OCI-LY3 (cell line): ENCODE data around the gene PET100.

ENCODE experiments used
- H2AFZ ChIP-seq: fragments of 200-600, 300-600 bp; shearing (Covaris generic); 2 replicates; pipeline ENCODE4 v1.6.0; 2014; ENCODE audit warnings: antibody characterized with exemption, low read depth, low read length
- H3K27ac ChIP-seq: fragments of 200-600, 300-600 bp; sonication (generic); 2 replicates; pipeline ENCODE4 v1.5.1; 2014; ENCODE audit warnings: mild to moderate bottlenecking, low read length, moderate library complexity, mixed read lengths
- H3K27me3 ChIP-seq: fragments of 200-600, 300-600 bp; sonication (generic); 2 replicates; pipeline ENCODE4 v1.6.1; 2014; ENCODE audit warnings: low read depth, low read length, mixed read lengths
- H3K36me3 ChIP-seq: fragments of 200-600, 300-600 bp; sonication (generic); replicated peaks from 2 replicates; pipeline ENCODE3; 2014; ENCODE audit warnings: low read depth, low read length, mixed read lengths
- H3K4me1 ChIP-seq: fragments of 300-600, 200-600 bp; sonication (generic); 2 replicates; pipeline ENCODE4 v1.6.1; 2014; ENCODE audit warnings: low read length, mixed read lengths
- H3K4me2 ChIP-seq: fragments of 200-600, 300-600 bp; sonication (generic); 2 replicates; pipeline ENCODE4 v1.6.1; 2014; ENCODE audit warnings: low read length, mixed read lengths
- H3K4me3 ChIP-seq: fragments of 300-600, 200-600 bp; sonication (generic); 2 replicates; pipeline ENCODE4 v1.5.1; 2014; ENCODE audit warnings: antibody characterized with exemption, mild to moderate bottlenecking, low read length, moderate library complexity
- H3K79me2 ChIP-seq: fragments of 300-600, 200-600 bp; shearing (Covaris generic); 2 replicates; pipeline ENCODE4 v1.6.1; 2014; ENCODE audit warnings: mild to moderate bottlenecking, low read length, mixed read lengths
- H3K9ac ChIP-seq: fragments of 300-600, 200-600 bp; shearing (Covaris generic); 2 replicates; pipeline ENCODE4 v1.6.0; 2014; ENCODE audit warnings: mild to moderate bottlenecking, low read length, moderate library complexity
- H3K9me3 ChIP-seq: fragments of 200-600, 300-600 bp; shearing (Covaris generic); 2 replicates; pipeline ENCODE4 v1.6.1; 2014; ENCODE audit warnings: low read length, mixed read lengths; ENCODE audit not compliant: insufficient read depth
- H4K20me1 ChIP-seq: fragments of 200-600, 300-600 bp; sonication (generic); 2 replicates; pipeline ENCODE4 v1.6.1; 2016; ENCODE audit warnings: low read length, mixed read lengths; ENCODE audit not compliant: insufficient read depth
- EZH2phosphoT487 ChIP-seq: fragments of 200-600 bp; shearing (Covaris generic); IDR thresholded peaks from 2 replicates; pipeline ENCODE4 v1.6.1; 2018; ENCODE audit warnings: antibody characterized with exemption, mixed run types, low read depth
- TF ChIP-seq, protein P1 (sequence below): fragments of 200-600, 300-600 bp; sonication (generic); IDR thresholded peaks from 2 replicates; pipeline ENCODE4 v1.5.1; 2014; ENCODE audit warnings: antibody characterized with exemption, low read length, low read depth

PET100 gene, protein sequence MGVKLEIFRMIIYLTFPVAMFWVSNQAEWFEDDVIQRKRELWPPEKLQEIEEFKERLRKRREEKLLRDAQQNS

DNA sequence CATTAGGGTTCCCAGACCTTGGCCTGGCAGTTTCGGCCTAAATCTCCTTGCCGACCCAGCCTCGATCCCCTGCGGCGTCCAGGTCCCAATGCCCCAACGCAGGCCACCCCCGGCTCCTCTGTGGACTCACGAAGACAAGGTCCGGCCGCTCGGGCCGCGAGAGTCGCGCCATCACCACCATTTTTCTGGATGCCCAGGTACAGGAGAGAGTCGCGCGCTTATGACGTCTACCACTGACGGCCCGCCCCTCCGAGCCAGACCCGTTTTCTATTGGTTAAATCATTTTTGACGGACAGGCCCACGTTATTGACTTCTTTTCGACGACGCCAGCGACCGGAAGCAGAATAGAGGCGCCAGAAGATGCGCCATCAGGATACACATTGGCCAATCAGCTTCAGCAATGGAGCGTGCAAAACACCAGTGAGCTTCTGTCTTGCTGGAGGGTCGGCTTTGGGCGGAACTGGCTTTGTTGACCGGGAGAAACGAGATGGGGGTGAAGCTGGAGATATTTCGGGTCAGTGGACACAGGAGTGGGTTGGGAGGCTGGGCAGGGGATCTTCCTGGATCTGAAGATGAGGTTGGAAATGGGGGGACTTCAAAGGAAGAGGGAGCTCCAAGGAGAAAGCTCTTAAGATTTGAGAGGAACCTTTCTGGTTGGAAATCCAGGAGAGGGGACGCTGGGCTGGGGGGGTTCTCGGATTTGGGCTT, at the start of gene PET100, which contains the start of gene XAB2:
Gene PET100 (plus strand): TSS at position 447 of the 708 bp plus-strand sequence. CDS start 41 bp downstream, at position 488.
Gene XAB2 (minus strand): TSS at position 199 of the 708 bp plus-strand sequence. CDS start 18 bp downstream, at position 181.
- Histone ChIP-seq H3K4me3 (peak within 1 kb of the TSS; percentile 89), H3K27me3 (no peaks in the 10 kb centered on the region), H4K20me1 (0 out of 2 replicates have a peak, but pooled peaks cover 9% of the 10 kb centered on the region), H3K9me3 (no peaks in the 10 kb centered on the region), H3K4me2 (peak within 1 kb of the TSS; percentile 98), H3K4me1 (peaks cover 15% of the 10 kb centered on the region), H2AFZ (peak within 1 kb of the TSS; percentile 43; the same call in 1 of the 2 replicates), H3K79me2 (peaks cover 60% of the 10 kb centered on the region), H3K9ac (peak within 1 kb of the TSS; percentile 86), H3K27ac (peak within 1 kb of the TSS; percentile 20), H3K36me3 (peaks cover 17% of the 10 kb centered on the region)
- no peak for TF ChIP-seq EZH2phosphoT487
- TF ChIP-seq, protein P1, sequence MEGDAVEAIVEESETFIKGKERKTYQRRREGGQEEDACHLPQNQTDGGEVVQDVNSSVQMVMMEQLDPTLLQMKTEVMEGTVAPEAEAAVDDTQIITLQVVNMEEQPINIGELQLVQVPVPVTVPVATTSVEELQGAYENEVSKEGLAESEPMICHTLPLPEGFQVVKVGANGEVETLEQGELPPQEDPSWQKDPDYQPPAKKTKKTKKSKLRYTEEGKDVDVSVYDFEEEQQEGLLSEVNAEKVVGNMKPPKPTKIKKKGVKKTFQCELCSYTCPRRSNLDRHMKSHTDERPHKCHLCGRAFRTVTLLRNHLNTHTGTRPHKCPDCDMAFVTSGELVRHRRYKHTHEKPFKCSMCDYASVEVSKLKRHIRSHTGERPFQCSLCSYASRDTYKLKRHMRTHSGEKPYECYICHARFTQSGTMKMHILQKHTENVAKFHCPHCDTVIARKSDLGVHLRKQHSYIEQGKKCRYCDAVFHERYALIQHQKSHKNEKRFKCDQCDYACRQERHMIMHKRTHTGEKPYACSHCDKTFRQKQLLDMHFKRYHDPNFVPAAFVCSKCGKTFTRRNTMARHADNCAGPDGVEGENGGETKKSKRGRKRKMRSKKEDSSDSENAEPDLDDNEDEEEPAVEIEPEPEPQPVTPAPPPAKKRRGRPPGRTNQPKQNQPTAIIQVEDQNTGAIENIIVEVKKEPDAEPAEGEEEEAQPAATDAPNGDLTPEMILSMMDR = no peak

DNA sequence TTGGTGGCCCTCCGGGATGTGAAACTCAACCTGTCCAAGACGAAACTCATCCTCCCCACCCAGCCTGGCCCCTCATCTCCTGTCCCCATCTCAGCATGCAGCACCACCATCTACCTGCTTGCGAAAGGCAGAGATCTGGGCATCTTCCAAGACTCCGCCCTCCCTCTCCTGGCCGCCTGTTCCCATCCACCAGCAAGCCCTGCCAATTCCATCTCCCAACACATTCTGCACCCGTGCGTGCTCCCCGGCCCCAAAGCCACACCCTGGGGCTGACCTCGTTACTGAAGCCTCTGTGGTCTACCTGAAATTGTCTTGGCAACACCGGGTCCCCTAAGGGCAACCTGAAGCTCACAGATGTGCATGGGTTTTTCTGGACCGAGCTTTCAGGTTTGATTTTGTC, 47.1 kb upstream of the PET100 start:
- Histone ChIP-seq H3K4me2 (no peak overlapping the region), H3K79me2 (no peaks in the 10 kb centered on the region), H3K4me1 (no peaks in the 10 kb centered on the region), H3K4me3 (no peak overlapping the region), H3K9ac (no peak overlapping the region), H3K36me3 (no peaks in the 10 kb centered on the region), H2AFZ (no peak overlapping the region), H3K9me3 (no peaks in the 10 kb centered on the region), H4K20me1 (no peaks in the 10 kb centered on the region), H3K27ac (no peak overlapping the region), H3K27me3 (no peaks in the 10 kb centered on the region; the same call in 1 of the 2 replicates)
- TF ChIP-seq EZH2phosphoT487 = no peak
- TF ChIP-seq, protein P1 = no peak

DNA sequence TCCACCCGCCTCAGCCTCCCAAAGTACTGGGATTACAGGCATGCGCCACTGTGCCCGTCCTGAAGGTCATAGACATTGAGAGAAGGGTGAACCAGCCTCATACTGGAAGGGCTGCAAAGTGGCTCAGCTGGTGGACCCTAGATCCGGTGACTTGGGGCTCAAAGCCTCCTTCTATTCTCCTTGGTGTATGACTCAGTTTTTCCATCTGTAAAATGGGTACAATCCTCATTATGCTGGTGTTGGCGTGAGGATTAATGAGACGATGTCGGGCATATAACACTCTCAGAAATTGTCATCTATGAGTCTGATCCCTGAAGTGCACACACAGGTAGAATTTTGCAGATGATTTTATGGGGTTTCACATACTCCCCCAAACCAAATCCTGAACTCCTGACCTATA, 39.8 kb upstream of the PET100 start:
- no peaks in the 10 kb centered on the region for H3K27me3 ChIP-seq
- no peak overlapping the region for H2AFZ ChIP-seq
- H3K9me3 ChIP-seq = no peaks in the 10 kb centered on the region
- H3K79me2 ChIP-seq = no peaks in the 10 kb centered on the region
- TF ChIP-seq, protein P1 = no peak
- no peak for TF ChIP-seq EZH2phosphoT487
- no peaks in the 10 kb centered on the region for H4K20me1 ChIP-seq
- H3K4me3 ChIP-seq = no peak overlapping the region
- no peaks in the 10 kb centered on the region for H3K36me3 ChIP-seq
- H3K4me2 ChIP-seq = no peak overlapping the region
- H3K27ac ChIP-seq = no peak overlapping the region
- no peak overlapping the region for H3K9ac ChIP-seq
- no peaks in the 10 kb centered on the region for H3K4me1 ChIP-seq

DNA sequence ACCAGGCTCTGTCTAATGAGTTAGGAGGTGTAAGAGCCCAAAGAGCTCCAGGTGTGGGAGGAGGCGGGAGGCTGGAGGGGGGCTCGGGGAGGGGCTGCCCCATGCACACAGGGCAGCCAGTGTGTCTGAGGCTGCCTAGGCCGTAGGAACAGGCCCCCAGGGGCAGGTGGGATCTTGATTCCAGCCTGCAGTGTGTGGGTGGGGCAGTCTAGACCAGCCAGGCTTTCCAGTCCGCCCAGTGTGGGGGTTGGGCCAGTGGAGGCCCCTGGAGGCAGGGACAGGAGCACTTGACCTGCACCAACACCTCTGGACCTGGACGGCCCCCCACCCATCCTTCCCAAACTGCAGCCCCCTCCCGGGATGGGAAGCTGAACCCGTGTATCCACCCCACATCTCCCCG, 39.3 kb upstream of the PET100 start:
- H3K9me3 ChIP-seq = no peaks in the 10 kb centered on the region
- H3K4me1 ChIP-seq = no peaks in the 10 kb centered on the region
- TF ChIP-seq, protein P1 = no peak
- TF ChIP-seq EZH2phosphoT487 = no peak
- no peak overlapping the region for H3K4me2 ChIP-seq
- peaks cover 2% of the 10 kb centered on the region for H3K27me3 ChIP-seq
- H3K4me3 ChIP-seq = no peak overlapping the region
- H3K36me3 ChIP-seq = no peaks in the 10 kb centered on the region
- H4K20me1 ChIP-seq = no peaks in the 10 kb centered on the region
- no peak overlapping the region for H2AFZ ChIP-seq
- H3K27ac ChIP-seq = no peak overlapping the region
- no peaks in the 10 kb centered on the region for H3K79me2 ChIP-seq
- no peak overlapping the region for H3K9ac ChIP-seq
